HG02885 (cell line): Measurements from ENCODE around the gene LCA5.
"Not testable (repeated sequence)": the region's sequence is repeated elsewhere in the genome, so short reads cannot be mapped to it uniquely, and the experiment has no call there.

ENCODE experiments used
- ATAC-seq: cut with Tn5 transposase; IDR thresholded peaks from one replicate; pipeline ENCODE4 v1.9.1; 2021; ENCODE audit warnings: mild to moderate bottlenecking; ENCODE audit not compliant: unreplicated experiment, poor library complexity

LCA5 gene

DNA sequence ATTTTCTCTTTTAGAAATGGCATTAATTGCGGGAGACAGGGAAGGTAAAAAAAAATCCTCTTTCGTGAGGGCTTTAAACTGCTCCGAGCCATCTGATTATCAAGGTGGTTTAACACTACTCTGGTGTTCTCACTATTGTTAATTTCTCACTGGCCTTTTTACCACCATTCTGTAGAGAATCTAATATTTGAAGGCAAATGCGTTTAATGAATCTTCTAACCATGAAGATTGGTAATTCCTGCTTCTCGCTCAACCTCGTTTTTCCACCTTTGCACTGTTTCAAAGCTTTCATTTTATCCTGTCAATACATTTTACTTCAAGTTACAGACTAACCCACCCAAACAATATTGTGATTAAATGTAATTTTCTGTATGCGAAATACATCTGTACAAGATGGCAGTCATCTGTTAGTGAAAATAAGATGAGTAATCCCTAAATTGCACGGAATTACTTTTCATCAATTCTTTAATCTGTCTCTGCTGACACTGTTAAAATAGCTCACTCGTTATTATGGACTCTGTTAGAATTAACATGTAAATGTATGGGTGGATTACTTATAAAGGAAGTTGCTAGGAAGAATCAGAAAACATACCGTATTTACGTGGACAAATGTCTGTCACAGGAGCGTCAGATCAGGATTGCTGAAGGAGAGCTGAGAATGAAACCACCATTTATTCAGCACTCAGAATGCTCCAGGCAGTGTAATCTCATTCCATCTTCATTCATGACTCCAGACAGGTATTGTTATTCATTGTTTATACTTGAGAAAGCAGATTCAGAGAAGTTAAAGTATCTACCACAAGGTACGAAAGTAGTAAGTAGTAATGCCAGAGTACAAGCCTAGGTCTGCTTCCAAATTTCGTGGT, 1.1 kb upstream of the LCA5 start:
- no peak for ATAC-seq

DNA sequence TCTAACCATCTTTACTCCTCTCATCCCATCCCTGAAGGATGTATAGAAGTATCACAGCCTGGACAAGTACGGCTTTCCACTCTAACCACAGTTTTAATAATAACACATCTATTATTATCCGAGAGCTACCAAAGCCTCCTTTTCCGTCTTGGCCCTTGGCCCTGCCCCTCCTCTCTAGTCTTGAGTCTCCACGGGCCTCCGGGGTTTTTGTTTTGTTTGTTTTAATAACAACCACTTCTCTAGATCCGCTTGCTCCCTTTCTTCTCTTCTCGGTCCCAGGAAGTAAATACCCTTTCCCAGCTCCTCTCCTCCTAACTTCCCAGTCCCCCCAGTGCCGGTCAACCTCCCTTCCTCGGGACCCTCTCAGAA, 661 bp downstream of the LCA5 start:
- no peak for ATAC-seq

DNA sequence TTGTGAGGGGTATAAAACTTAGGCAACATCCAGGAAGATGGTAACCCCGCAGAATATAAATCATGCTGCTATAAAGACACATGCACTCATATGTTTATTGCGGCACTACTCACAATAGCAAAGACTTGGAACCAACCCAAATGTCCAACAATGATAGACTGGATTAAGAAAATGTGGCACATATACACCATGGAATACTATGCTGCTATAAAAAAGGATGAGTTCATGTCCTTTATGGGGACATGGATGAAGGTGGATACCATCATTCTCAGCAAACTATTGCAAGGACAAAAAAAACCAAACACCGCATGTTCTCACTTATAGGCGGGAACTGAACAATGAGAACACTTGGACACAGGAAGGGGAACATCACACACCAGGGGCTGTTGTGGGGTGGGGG, 7.7 kb downstream of the LCA5 start:
- not testable (repeated sequence) for ATAC-seq

DNA sequence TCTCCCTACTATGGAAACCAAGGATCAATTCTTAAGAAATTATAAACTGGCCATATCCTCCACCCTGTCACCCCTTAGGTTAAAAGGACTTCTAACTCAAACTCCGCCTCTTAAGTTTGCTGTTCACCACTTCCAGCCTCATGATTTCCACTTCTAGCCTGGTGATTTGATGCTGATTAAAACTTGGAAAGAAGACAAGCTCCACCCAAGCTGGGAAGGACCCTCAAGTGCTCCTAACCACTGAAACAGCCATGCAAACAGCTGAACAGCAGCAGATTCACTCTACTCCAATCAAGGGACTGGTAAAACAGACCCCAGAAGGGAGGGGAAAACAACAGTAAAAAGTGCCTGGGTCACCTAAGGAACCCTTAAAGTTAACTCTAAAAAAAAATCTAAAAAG, 10.3 kb downstream of the LCA5 start:
- ATAC-seq = no peak

DNA sequence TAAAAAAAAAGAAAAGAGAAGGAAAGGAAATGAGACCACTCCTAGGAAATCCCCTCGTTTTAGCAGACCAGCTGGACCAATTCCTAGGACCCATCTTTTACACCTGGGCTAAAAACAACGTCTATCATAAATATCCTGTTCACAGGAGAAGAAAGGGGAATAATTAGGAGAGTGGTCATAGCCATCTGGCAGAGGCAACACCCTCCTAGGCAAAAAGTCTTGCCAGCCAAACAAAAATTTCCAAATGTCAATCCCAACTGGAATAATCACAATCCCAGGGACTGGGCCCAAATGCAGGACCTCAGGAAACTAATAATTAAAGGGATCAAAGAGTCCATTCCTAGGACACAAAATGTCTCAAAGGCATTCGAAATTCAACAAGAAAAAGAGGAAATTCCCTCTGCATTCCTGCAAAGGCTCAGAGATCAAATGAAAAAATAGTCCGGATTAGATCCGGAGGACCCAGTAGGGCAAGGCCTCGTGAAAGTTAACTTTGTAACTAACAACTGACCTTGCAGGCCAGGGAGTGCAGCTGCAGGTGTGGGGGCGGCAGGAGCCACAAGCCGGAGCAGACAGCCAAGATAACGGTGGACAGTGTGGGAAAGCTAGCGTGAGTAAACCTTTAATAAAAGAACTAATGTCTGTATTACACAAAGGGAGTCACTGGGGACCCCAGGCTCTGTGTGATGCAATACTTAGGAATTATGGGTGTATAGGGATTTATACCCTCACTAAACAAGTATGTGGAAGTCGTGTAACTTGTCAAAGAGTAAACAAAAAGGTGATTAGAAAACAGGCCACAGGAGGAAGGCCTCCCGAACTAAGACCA, 11.7 kb downstream of the LCA5 start:
- ATAC-seq = no peak

DNA sequence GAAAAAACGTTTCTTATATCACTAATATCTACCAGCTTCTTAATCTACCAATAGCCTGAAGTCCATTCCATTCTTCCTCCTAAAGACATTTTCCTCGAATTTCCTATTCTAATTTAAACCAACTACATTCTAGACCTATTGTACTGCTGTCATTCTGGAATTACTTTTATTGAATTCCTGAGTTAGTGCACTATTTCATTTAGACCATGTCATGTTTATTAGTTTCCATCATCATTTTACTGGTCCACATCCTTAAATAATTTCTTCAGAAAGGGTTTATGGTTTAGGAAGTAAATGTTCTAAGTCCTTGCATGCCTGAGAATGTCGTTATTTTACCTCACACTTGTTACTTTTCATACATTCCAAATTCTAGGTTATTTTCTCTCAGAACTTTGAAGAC, 13.2 kb downstream of the LCA5 start:
- no peak for ATAC-seq

DNA sequence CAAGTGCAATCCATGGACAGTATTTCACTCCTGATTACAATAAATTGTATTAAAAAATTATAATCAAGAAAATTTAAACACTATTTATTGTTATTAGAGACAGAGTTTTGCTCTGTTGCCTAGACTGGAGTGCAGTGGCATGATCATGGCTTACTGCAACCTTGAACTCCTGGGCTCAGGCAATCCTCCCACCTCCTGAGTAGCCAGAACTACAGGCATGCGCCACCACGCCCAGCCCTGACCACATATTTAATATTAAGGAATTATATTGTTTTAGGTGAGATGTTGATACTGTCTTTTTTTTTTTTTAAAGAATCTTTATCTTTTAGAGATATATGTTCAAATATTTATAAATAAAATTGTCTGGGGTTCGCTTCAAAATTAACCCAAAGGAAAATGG, 14.6 kb downstream of the LCA5 start:
- ATAC-seq = no peak

DNA sequence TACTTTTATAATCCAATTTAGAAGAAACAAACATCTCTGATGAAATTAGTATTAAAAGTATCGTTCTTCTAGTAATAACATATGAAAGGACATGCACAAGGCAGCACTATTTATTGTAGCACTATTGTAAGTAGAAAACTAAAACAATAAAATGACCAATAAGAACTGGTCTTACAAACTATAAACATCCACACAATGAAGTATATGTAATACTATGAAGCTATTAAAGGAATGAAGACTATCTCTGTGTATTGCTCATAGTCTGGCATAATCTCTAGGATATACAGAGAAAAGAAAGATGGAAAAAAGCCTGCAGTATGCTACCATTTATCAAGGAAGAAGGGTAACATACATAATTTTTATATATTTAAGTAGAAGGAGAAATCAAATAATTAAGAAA, 16.7 kb downstream of the LCA5 start:
- ATAC-seq = no peak

DNA sequence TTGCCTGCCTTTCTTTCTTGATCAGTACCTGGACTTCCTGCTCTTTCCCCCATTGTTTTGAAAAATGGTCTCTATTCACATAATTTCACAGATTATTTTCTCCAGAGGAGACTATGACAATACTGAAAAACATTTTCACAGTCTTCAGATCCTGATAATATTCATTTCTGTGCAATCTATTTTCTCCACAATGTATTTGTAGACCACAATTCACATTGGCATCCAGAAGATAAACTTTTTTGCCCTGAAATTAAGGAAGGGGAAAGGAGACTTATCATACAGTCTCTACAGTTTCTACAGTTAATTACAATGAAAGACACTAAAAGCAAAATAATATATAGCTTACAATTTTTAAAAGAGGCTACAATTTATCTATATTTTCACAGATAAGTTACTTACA, 18.4 kb downstream of the LCA5 start:
- ATAC-seq = no peak

DNA sequence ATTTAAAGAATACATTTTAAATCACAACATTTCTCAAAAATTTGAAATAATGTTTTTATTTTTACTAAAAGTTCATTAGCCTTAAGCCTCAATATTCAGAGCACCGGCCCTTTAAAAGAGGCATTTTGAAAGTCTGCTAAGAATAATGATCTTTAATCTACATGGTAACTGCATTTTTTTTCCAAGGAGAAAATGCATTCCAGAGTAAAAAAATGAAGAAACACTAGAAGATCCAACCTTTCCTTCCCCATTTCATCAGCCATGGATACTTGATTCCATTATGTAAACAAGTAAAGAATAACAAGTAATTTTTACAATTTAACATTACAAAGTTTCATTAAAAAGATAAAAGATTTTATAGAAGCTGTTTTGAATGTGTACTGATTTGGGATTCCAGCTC, 21.8 kb downstream of the LCA5 start:
- ATAC-seq = no peak

DNA sequence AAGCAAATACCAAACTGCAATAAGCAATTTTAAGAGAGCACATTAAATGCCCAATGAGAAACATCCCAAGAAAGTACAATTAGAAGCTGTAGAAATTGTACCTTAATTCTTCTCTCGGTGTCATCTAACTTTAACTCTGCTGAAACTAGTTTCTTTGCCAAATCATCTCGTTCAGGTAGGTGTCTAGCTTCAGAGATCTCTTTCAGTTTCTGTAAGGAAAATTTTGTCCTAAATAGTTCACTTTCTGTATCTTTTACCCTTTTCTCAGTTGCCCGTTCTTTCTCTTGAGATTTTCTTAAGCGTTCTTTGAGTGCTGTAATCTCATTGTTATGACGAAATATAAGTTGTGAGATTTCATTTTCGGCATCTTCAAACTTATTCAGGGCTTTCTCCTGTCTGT, 24.1 kb downstream of the LCA5 start:
- no peak for ATAC-seq

DNA sequence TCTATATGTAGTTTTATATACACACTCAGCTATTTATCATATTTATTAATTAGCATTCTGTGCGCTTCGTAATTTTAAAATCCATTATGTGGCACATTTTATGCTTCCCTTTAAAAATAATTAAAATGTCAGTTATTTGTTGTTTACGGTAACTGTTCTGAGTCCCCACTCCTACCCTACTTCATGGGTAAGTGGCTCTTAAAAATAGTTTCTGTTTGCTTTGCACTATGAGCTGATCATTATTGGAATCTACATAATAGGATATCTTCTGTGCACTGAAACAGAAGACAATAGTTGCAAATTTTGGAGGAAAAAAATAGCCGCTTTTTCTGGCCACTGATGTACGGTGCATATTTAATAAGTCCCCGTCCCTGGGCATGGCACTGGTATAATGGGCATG, 25.2 kb downstream of the LCA5 start:
- ATAC-seq = no peak

DNA sequence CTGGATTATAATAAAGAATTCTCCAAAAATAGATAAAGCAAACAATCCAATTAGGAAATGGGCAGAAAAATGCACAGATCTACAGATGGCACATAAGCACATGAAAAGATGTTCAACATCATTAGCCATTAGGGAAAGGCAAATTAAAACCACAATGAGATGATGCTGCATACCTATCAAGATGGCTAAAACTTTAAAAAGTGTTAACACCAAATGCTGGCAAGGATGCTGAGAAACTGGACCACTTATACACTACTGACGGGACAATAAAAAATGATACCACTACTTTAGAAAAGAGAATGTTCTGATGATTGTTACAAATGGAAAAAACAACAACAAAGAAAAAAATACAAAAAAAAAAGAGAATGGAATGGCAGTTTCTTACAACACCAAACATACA, 26.5 kb downstream of the LCA5 start:
- no peak for ATAC-seq

DNA sequence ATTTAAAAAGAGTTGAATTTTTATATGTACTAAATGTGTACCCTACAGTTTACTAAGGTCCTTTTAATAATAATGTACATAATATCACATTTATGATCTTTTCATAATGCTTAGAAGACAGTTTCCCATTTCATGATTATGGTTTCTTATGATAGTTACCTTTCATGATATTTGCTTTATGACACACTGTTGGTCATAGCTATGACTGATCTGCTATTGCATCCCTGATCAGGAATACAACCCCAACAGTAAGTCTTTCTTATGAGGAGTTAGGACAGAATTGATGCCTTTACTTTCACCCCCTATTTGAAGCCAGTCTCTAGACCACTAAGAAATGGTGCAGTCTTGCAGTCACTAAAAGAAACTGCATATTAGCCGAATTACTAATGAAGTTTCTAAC, 31.0 kb downstream of the LCA5 start:
- ATAC-seq = no peak

DNA sequence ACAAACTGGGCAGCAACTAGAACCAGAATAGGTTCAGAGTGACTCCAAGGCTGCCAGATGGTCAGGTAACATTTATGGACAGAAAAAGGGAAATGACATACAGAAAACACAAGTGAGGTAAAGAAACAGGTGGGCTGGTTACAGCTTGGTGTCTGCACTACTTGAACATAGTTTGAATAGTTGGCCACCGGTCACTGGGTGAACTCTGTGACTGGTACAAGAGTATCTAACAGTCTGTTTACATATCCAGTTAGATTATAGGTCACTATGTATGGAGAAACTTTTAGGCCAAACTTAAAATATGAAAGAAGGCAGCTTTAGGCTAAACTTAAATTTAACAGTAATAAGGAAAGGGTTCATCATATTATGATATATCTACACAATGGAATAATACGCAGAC, 32.9 kb downstream of the LCA5 start:
- ATAC-seq = no peak

DNA sequence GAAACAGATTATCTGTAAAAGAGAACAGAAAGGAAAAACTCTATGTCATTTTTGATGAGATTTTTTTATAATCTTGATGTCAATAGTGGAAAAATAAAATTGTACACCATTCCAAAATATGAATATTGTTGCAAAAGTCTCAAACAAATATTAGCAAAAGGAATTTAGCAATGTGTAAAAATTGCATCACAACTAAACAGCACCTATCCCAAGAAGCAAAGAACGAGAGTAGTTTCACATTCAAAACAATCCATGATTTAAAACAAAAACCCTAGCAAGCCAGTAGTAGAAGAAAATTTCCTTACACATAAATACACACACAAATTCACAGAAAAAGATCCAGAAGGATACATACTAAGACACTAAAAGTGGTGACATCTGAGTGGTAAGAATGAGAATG, 38.4 kb downstream of the LCA5 start:
- ATAC-seq = no peak

DNA sequence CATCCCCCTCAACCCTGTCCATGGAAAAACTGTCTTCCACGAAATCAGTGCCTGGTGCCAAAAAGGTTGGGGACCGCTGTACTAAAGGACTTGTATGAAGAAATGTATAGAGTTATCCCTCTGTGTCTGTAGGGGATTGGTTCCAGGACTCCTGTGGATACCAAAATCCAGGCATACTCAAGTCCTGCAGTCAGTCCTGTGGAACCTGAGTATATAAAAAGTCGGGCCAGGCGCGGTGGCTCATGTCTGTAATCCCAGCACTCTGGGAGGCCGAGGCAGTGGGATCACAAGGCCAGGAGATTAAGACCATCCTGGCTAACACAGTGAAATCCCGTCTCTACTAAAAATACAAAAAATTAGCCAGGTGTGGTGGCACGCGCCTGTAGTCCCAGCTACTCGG, 42.0 kb downstream of the LCA5 start:
- ATAC-seq = no peak

DNA sequence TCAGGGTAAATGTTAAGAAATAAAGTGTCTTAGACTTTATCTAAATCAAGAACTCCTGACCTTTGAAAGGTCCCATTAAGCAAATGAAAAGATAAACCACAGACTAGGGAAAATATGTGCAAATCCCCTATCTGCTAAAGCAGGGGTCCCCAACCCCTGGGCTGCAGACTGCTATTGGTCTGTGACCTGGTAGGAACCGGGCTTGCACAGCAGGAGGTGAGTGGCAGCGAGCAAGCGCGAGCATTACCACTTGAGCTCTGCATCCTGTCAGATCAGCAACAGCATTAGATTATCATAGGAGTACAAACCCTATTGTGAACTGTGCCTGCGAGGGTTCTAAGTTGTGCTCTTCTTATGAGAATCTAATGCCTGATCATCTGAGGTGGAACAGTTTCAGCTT, 42.4 kb downstream of the LCA5 start:
- ATAC-seq = no peak

DNA sequence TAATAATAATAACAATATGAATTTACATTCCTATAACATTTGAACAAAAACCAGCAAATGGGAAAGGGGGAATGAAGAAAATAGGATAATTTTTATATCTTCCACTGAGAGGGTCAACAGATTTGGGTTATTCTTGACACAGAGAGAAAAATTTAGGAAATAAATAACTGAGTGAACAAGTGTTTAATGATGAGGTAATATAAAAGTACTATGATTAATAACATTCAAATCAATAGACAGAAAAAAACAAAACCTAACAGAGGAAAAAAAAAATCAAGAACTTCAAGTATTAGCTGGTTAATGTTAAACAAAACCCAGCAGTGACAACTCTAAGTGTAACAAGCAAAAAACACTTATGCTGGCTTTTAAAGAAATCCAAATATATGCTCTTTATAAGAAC, 66.5 kb downstream of the LCA5 start:
- no peak for ATAC-seq

DNA sequence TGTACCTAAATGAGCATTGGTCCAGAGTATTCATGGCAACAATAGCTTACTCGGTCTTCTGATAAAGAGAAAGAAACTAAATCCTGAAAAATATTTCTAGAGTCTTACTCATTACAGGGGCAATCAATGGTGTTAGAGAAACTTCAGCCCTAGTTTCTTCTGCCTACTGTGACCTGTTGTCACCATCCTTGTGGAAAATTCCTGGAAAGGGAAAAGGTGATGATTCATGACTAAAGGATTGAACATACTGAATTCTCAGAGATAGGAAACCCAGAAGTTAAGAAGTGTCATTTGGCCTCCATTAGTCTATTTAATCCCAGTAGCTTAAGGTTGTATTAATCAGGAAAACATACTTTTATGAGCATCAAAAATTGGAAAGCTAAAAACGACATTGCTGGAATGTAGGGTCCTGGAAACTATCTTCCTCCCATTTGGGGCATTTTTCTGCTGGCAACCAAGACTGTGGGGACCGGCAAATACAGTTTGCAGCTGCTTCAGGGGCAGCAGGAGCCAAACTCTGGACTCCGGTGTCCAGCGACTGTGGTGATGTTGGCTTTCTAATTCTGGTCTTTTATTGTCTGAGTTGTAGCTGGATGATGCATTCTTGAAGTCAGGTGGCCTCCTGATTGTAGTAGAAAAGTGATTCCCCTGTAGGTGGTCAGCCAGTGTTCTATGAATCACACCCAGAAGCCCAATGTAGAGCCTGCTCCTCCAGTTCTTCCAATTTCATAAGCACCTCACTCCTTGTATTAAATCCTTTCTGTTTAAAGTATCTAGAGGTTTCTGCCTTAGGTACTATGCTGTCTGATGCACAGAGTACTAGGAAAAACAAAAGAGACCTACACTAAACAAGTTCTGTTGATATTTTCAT, 67.6 kb downstream of the LCA5 start:
- no peak for ATAC-seq

DNA sequence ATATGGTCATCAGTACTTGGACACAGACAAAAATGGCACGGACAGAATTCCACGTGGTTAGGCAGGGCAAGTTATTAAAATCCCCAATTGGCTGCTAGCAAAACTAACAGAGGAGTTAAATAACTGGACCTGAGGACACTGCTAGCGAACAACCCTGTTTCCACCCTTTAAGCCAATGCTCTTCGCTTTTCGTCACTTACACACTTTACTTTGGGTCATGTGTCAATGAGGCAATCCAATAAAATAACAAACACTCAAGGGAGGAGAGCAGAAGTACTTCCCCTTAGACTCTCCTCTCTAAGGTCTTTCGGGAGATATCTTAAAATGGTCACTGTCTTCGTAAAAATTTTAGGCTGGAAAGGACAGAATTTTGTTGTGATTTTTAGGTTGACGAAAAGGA, 68.6 kb downstream of the LCA5 start:
- no peak for ATAC-seq
